A549 treated with RU486 at 1 μM for 4 hours (cell line): ENCODE measurements around the gene PTH1R. TPM values are rescaled to one million over a fixed set of nuclear protein-coding genes. Genes with fewer than 3 reads are reported as not detected.

ENCODE experiments used
- total RNA-seq: library from RNA; stranded (reverse); fragments of 200-300 nt; extraction: Qiagen RNA extraction; gene quantifications from 5 replicates; pipeline ENCODE4 v1.2.3, GENCODE V29; 2022; ENCODE audit warnings: low read depth

The PTH1R gene
- 0.07 to 0.67 TPM (median 0.47 TPM) in 5 replicates for total RNA-seq

DNA sequence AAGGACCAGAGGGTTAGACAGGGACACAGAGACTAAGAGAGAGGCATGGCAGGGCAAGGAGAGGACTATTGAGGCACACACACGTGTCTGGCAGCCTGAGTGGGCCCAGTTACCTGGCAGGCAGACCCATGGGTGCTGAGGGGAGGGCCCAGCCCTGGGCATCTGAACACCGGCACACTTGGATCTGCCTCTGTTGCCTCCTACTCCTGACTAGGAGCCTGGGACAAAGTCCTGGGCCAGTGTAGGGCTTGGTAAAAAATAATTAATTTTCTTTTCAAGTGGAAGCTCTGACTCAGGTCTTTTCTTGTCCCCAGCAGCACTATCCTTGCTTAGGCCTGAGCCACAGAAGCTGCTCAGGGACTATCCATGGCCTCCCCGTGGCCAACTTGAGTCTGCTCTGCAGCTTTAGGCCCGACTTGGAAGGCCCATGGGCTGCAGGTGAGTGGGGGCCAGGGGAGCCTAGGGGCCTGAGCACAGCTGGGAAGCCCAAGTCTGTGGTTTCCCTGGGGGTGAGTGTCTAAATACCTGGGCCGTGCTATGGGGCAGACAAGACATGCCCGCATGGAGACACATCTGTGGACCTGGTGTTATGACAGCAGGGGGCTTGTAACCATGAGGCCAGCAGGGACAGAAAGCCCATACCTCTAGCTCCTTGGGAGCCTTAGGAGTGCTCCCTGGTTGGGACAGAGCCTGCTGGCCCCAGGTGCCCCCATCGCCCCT is at the start of gene PTH1R:
PTH1R (plus strand) TSS at position 316 of the 720 bp plus-strand sequence. CDS start 5,839 bp downstream, outside the sequence.

DNA sequence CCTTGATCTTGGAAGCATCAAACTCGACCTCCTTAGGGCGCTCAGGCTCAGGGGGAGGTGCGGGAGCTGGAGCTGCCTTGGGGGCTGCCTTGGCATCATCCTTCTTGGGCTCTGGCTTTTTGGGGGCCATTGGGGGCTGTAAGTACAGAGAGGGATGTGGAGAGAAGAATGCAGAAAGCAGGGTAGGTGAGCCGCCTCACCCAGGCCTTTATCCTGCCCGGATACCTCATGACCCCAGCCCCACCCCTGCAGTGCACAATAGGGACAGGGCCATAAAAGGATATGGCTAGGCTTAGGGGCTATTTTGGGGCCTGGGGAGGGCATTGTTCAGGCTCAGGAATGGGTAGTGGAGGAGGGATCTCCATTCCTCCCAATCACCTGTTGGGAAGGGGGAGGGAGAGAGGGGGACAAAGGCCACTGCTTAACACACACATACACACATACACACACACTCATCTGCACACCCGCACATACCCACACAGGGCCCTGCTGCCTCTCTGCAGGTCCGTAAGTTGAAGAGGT is 14.2 kb upstream of the PTH1R start, which contains the start of gene MYL3:
MYL3 (minus strand) TSS at position 184 of the 522 bp plus-strand sequence; CDS start at position 130, 54 bp downstream.

Other genes starting within 250 kb of the PTH1R start
- gene ALS2CL, start 184.0 kb upstream of the PTH1R start, total RNA-seq, result 4.5 to 7.8 TPM (median 6.3 TPM) in 5 replicates
- 0.13 to 0.24 TPM (median 0.18 TPM) in 4 of 5 replicates, not detected in the other for gene TMIE, start 176.3 kb upstream of the PTH1R start, total RNA-seq
- gene PRSS50, start 159.9 kb upstream of the PTH1R start, total RNA-seq, result not detected in 5 replicates
- 0.22 to 0.35 TPM in 2 of 5 replicates, not detected in the others for gene MYL3, start 14.3 kb upstream of the PTH1R start, total RNA-seq
- gene CCDC12, start 99.0 kb downstream of the PTH1R start, total RNA-seq, result 52.6 to 98.1 TPM (median 60.3 TPM) in 5 replicates
- 35.1 to 58.1 TPM (median 48.1 TPM) in 5 replicates for gene NBEAL2, start 101.9 kb downstream of the PTH1R start, total RNA-seq